GM23338 (cell line): ENCODE data around the gene AKAP13. TPM values are rescaled to one million over a fixed set of nuclear protein-coding genes. Genes with fewer than 3 reads are reported as not detected.

Experiments used
- ATAC-seq: fragments of 200-7000 bp; cut with Tn5 transposase; 3 replicates; pipeline ENCODE4 v1.9.1; 2020
- DNase-seq: peaks from one replicate; pipeline ENCODE4 v3.0.0-alpha.2; 2015; ENCODE audit warnings: low spot score
- H2AFZ ChIP-seq: fragments of 200-600 bp; sonication (generic); 2 replicates; pipeline ENCODE4 v1.8.0; 2016; ENCODE audit warnings: antibody characterized with exemption, mild to moderate bottlenecking, moderate library complexity
- H3F3A ChIP-seq: fragments of 200-600 bp; sonication (generic); replicated peaks from 2 replicates; pipeline ENCODE4 v1.8.0; 2017; ENCODE audit warnings: antibody characterized with exemption, mixed run types, low read depth
- H3K27ac ChIP-seq: fragments of 200-600 bp; sonication (generic); 2 replicates; pipeline ENCODE4 v1.6.1; 2016; ENCODE audit warnings: low read depth
- H3K27me3 ChIP-seq: fragments of 200-600 bp; sonication (generic); 2 replicates; pipeline ENCODE4 v1.8.0; 2016; ENCODE audit warnings: mild to moderate bottlenecking, mixed run types, moderate library complexity; ENCODE audit not compliant: insufficient read depth
- H3K36me3 ChIP-seq: fragments of 200-600 bp; sonication (generic); 2 replicates; pipeline ENCODE4 v1.8.0; 2016; ENCODE audit warnings: mild to moderate bottlenecking; ENCODE audit not compliant: insufficient read depth
- H3K4me1 ChIP-seq: fragments of 200-600 bp; sonication (generic); 2 replicates; pipeline ENCODE4 v1.8.0; 2016; ENCODE audit warnings: mild to moderate bottlenecking, moderate library complexity; ENCODE audit not compliant: insufficient read depth
- H3K4me2 ChIP-seq: fragments of 200-600 bp; sonication (generic); 2 replicates; pipeline ENCODE4 v1.7.1; 2017; ENCODE audit warnings: mixed run types
- H3K4me3 ChIP-seq: fragments of 200-600 bp; sonication (generic); 2 replicates; pipeline ENCODE4 v1.6.1; 2016; ENCODE audit warnings: mixed run types
- H3K79me2 ChIP-seq: fragments of 200-600 bp; sonication (generic); replicated peaks from 2 replicates; pipeline ENCODE4 v1.8.0; 2017; ENCODE audit warnings: mild to moderate bottlenecking; ENCODE audit not compliant: insufficient read depth
- H3K9me2 ChIP-seq: fragments of 200-600 bp; sonication (generic); 2 replicates; pipeline ENCODE4 v1.8.0; 2017; ENCODE audit not compliant: insufficient read depth
- H4K20me1 ChIP-seq: fragments of 200-600 bp; sonication (generic); replicated peaks from 2 replicates; pipeline ENCODE4 v1.8.0; 2017; ENCODE audit warnings: mild to moderate bottlenecking; ENCODE audit not compliant: insufficient read depth
- H3K27ac Mint-ChIP-seq: 2 replicates; pipeline ENCODE4 v1.8.0; 2020; ENCODE audit warnings: inconsistent platforms, mild to moderate bottlenecking, moderate library complexity, mixed read lengths
- H3K27me3 Mint-ChIP-seq: 3 replicates; pipeline ENCODE4 v1.8.0; 2022; ENCODE audit warnings: low read depth, mild to moderate bottlenecking, moderate library complexity, mixed read lengths, inconsistent platforms; ENCODE audit not compliant: insufficient read depth, poor library complexity
- H3K36me3 Mint-ChIP-seq: 3 replicates; pipeline ENCODE4 v1.8.0; 2021; ENCODE audit warnings: low read depth, mild to moderate bottlenecking, inconsistent platforms, moderate library complexity, mixed read lengths
- H3K4me1 Mint-ChIP-seq: 3 replicates; pipeline ENCODE4 v1.8.0; 2020; ENCODE audit warnings: mild to moderate bottlenecking, inconsistent platforms, mixed read lengths
- H3K4me3 Mint-ChIP-seq: 3 replicates; pipeline ENCODE4 v1.8.0; 2021; ENCODE audit warnings: moderate library complexity, mild to moderate bottlenecking, inconsistent platforms, mixed read lengths
- H3K9me3 Mint-ChIP-seq: 3 replicates; pipeline ENCODE4 v1.8.0; 2020; ENCODE audit warnings: moderate library complexity, mild to moderate bottlenecking, inconsistent platforms, mixed read lengths
- CREB1 ChIP-seq: fragments of 250-450 bp; sonication (Bioruptor Pico); IDR thresholded peaks from 2 replicates; pipeline ENCODE4 v1.5.0; 2020; ENCODE audit warnings: low read depth, mild to moderate bottlenecking, moderate library complexity
- EZH2 ChIP-seq: fragments of 200-600 bp; sonication (generic); IDR thresholded peaks from one replicate; pipeline ENCODE4 v1.8.0; 2017; ENCODE audit warnings: antibody characterized with exemption, mild to moderate bottlenecking, low read depth; ENCODE audit not compliant: unreplicated experiment
- EZH2phosphoT487 ChIP-seq: fragments of 200-600 bp; sonication (generic); IDR thresholded peaks from one replicate; pipeline ENCODE4 v1.8.1; 2018; ENCODE audit warnings: antibody characterized with exemption; ENCODE audit not compliant: unreplicated experiment
- JUNB ChIP-seq: IDR thresholded peaks from one replicate; pipeline ENCODE4 v1.6.1; 2016; ENCODE audit warnings: antibody characterized with exemption; ENCODE audit not compliant: unreplicated experiment
- NANOG ChIP-seq: IDR thresholded peaks from 2 replicates; pipeline ENCODE4 v1.6.1; 2016; ENCODE audit warnings: antibody characterized with exemption, borderline replicate concordance
- POLR2AphosphoS5 ChIP-seq: IDR thresholded peaks from 2 replicates; pipeline ENCODE4 v1.6.1; 2016; ENCODE audit warnings: antibody characterized with exemption, low read depth
- ZNF114 ChIP-seq: fragments of 250-450 bp; sonication (Bioruptor Pico); IDR thresholded peaks from 2 replicates; pipeline ENCODE4 v1.5.0; 2020; ENCODE audit warnings: mild to moderate bottlenecking, moderate library complexity
- ZNF331 ChIP-seq: fragments of 250-450 bp; sonication (Bioruptor Pico); IDR thresholded peaks from 2 replicates; pipeline ENCODE4 v1.5.0; 2020; ENCODE audit warnings: low read depth, mild to moderate bottlenecking, moderate library complexity
- polyA plus RNA-seq: library from polyadenylated mRNA; unstranded; fragments of >200 nt; fragmentation: Nextera tagmentation; extraction: Ambion mirVana; gene quantifications from 2 replicates; pipeline ENCODE4 v1.2.1, GENCODE V29; 2016
- total RNA-seq: library from RNA; depleted of rRNA; stranded (reverse); fragments of >200 nt; shearing (Covaris generic); gene quantifications from 2 replicates; pipeline ENCODE4 v1.2.3, GENCODE V29; 2014
- TF ChIP-seq, protein P1 (sequence below): fragments of 250-450 bp; sonication (Bioruptor Pico); IDR thresholded peaks from 2 replicates; pipeline ENCODE4 v1.5.0; 2020; ENCODE audit warnings: mild to moderate bottlenecking, moderate library complexity
- TF ChIP-seq, protein P2 (sequence below): IDR thresholded peaks from one replicate; pipeline ENCODE4 v1.6.1; 2018; ENCODE audit warnings: antibody characterized with exemption; ENCODE audit not compliant: unreplicated experiment
- TF ChIP-seq, protein P3 (sequence below), 2 experiments: fragments of 200-600 bp in 1 of 2; sonication (generic) in 1 of 2; conservative IDR thresholded peaks; 2 replicates each; pipeline versions ENCODE4 v1.5.1 to v1.6.1; 2016 to 2017; ENCODE audit warnings: antibody characterized with exemption in 2 of 2, low read depth in 2 of 2, mild to moderate bottlenecking in 2 of 2, moderate library complexity in 1 of 2

The AKAP13 gene
- total and polyA plus RNA-seq, 2 experiments from 2014 or later, result 46.2 to 60.7 TPM

DNA sequence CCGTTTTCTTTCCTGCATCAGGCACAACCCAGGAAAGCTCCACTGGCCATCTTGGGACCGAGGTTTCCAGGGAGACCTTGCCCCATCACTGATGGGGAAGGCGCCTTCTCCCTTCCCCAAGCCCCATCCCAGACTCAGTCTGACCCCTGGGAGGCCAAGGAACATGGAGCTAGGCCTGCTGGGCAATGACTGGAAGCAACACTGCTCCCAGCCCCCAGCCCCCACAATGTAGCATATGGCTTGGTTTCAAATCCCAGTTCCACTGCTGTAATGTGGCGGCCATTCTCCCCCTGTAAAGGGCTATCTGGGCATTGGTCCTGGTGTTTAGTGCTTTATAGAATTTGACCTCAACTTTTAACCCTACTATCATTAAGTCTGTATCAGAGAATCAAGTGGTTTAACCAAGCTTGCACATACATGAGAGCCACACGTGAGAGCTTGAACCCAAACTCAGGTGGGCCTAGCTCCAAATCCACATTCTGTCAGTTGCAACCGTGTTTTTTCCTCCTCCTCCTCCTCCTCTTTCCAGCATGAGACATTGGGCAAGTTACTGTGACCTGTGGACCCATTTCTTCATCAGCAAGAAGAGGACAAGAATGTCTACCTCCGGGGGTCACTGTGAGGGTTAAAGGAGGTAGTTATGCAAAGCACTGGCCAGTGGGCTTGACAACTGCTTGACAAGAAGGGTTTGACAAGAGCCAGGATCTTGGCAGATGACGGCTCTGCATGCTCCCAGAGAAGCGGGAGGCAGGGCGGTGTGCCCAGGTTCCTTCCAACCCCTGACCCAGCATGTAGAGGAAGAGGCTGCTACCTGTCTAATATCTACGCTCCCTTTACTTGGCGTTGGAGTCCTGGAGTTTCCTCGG is 376.9 kb downstream of the AKAP13 start:
- Histone ChIP-seq H3K27me3 (no peaks in the 10 kb centered on the region), H3K79me2 (no peaks in the 10 kb centered on the region), H3K4me2 (no peak overlapping the region), H3K36me3 (no peaks in the 10 kb centered on the region; the same call in 1 of the 2 replicates), H3K27ac (no peak overlapping the region), H3K9me2 (no peaks in the 10 kb centered on the region), H4K20me1 (peaks cover 3% of the 10 kb centered on the region), H3K4me3 (no peak overlapping the region), H3F3A (peaks cover 9% of the 10 kb centered on the region), H2AFZ (no peak overlapping the region), H3K4me1 (peaks cover 10% of the 10 kb centered on the region)
- Mint-ChIP-seq H3K4me1 (peaks cover 24% of the 10 kb centered on the region), H3K9me3 (no peaks in the 10 kb centered on the region), H3K4me3 (no peak overlapping the region), H3K36me3 (peaks cover 33% of the 10 kb centered on the region), H3K27ac (no peak overlapping the region), H3K27me3 (peaks cover 5% of the 10 kb centered on the region)
- no peak for ATAC-seq
- no peak for TF ChIP-seq CREB1 (CRISPR knock-in tag)
- no peak for TF ChIP-seq ZNF331 (CRISPR knock-in tag)
- no peak for TF ChIP-seq ZNF114
- TF ChIP-seq NANOG, result no peak
- TF ChIP-seq, protein P1, sequence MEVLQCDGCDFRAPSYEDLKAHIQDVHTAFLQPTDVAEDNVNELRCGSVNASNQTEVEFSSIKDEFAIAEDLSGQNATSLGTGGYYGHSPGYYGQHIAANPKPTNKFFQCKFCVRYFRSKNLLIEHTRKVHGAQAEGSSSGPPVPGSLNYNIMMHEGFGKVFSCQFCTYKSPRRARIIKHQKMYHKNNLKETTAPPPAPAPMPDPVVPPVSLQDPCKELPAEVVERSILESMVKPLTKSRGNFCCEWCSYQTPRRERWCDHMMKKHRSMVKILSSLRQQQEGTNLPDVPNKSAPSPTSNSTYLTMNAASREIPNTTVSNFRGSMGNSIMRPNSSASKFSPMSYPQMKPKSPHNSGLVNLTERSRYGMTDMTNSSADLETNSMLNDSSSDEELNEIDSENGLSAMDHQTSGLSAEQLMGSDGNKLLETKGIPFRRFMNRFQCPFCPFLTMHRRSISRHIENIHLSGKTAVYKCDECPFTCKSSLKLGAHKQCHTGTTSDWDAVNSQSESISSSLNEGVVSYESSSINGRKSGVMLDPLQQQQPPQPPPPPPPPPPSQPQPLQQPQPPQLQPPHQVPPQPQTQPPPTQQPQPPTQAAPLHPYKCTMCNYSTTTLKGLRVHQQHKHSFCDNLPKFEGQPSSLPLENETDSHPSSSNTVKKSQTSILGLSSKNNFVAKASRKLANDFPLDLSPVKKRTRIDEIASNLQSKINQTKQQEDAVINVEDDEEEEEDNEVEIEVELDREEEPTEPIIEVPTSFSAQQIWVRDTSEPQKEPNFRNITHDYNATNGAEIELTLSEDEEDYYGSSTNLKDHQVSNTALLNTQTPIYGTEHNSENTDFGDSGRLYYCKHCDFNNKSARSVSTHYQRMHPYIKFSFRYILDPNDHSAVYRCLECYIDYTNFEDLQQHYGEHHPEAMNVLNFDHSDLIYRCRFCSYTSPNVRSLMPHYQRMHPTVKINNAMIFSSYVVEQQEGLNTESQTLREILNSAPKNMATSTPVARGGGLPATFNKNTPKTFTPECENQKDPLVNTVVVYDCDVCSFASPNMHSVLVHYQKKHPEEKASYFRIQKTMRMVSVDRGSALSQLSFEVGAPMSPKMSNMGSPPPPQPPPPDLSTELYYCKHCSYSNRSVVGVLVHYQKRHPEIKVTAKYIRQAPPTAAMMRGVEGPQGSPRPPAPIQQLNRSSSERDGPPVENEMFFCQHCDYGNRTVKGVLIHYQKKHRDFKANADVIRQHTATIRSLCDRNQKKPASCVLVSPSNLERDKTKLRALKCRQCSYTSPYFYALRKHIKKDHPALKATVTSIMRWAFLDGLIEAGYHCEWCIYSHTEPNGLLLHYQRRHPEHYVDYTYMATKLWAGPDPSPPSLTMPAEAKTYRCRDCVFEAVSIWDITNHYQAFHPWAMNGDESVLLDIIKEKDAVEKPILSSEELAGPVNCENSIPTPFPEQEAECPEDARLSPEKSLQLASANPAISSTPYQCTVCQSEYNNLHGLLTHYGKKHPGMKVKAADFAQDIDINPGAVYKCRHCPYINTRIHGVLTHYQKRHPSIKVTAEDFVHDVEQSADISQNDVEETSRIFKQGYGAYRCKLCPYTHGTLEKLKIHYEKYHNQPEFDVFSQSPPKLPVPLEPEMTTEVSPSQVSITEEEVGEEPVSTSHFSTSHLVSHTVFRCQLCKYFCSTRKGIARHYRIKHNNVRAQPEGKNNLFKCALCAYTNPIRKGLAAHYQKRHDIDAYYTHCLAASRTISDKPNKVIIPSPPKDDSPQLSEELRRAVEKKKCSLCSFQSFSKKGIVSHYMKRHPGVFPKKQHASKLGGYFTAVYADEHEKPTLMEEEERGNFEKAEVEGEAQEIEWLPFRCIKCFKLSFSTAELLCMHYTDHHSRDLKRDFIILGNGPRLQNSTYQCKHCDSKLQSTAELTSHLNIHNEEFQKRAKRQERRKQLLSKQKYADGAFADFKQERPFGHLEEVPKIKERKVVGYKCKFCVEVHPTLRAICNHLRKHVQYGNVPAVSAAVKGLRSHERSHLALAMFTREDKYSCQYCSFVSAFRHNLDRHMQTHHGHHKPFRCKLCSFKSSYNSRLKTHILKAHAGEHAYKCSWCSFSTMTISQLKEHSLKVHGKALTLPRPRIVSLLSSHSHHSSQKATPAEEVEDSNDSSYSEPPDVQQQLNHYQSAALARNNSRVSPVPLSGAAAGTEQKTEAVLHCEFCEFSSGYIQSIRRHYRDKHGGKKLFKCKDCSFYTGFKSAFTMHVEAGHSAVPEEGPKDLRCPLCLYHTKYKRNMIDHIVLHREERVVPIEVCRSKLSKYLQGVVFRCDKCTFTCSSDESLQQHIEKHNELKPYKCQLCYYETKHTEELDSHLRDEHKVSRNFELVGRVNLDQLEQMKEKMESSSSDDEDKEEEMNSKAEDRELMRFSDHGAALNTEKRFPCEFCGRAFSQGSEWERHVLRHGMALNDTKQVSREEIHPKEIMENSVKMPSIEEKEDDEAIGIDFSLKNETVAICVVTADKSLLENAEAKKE, result no peak
- TF ChIP-seq, protein P2, sequence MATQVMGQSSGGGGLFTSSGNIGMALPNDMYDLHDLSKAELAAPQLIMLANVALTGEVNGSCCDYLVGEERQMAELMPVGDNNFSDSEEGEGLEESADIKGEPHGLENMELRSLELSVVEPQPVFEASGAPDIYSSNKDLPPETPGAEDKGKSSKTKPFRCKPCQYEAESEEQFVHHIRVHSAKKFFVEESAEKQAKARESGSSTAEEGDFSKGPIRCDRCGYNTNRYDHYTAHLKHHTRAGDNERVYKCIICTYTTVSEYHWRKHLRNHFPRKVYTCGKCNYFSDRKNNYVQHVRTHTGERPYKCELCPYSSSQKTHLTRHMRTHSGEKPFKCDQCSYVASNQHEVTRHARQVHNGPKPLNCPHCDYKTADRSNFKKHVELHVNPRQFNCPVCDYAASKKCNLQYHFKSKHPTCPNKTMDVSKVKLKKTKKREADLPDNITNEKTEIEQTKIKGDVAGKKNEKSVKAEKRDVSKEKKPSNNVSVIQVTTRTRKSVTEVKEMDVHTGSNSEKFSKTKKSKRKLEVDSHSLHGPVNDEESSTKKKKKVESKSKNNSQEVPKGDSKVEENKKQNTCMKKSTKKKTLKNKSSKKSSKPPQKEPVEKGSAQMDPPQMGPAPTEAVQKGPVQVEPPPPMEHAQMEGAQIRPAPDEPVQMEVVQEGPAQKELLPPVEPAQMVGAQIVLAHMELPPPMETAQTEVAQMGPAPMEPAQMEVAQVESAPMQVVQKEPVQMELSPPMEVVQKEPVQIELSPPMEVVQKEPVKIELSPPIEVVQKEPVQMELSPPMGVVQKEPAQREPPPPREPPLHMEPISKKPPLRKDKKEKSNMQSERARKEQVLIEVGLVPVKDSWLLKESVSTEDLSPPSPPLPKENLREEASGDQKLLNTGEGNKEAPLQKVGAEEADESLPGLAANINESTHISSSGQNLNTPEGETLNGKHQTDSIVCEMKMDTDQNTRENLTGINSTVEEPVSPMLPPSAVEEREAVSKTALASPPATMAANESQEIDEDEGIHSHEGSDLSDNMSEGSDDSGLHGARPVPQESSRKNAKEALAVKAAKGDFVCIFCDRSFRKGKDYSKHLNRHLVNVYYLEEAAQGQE, result no peak
- no peak for TF ChIP-seq JUNB
- TF ChIP-seq, protein P3, sequence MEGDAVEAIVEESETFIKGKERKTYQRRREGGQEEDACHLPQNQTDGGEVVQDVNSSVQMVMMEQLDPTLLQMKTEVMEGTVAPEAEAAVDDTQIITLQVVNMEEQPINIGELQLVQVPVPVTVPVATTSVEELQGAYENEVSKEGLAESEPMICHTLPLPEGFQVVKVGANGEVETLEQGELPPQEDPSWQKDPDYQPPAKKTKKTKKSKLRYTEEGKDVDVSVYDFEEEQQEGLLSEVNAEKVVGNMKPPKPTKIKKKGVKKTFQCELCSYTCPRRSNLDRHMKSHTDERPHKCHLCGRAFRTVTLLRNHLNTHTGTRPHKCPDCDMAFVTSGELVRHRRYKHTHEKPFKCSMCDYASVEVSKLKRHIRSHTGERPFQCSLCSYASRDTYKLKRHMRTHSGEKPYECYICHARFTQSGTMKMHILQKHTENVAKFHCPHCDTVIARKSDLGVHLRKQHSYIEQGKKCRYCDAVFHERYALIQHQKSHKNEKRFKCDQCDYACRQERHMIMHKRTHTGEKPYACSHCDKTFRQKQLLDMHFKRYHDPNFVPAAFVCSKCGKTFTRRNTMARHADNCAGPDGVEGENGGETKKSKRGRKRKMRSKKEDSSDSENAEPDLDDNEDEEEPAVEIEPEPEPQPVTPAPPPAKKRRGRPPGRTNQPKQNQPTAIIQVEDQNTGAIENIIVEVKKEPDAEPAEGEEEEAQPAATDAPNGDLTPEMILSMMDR (conservative IDR thresholded peaks at IDR 0.05; ENCODE audit: low read depth in 2 of 2), result no peak
- no peak for TF ChIP-seq EZH2phosphoT487
- no peak for TF ChIP-seq EZH2
- no peak for TF ChIP-seq POLR2AphosphoS5
- DNase-seq, result no peak
